Stomach (tissue), 9 donors: ENCODE measurements around the gene NSRP1. TPM values are rescaled to one million over a fixed set of nuclear protein-coding genes. Genes with fewer than 3 reads are reported as not detected.

Experiments used
- DNase-seq, 2 donors: peaks; one replicate each; pipeline versions ENCODE4 v3.0.0 to v3.0.0-alpha.2; 2013 to 2019
- H3K27ac ChIP-seq, 5 donors: fragments of 200-600 bp in 4 of 5; sonication (generic) in 4 of 5; one replicate each; pipeline ENCODE4 v1.5.1; 2013 to 2019; ENCODE audit warnings: mild to moderate bottlenecking in 1 of 5, moderate library complexity in 1 of 5
- H3K27me3 ChIP-seq, 3 donors: fragments of 200-600 bp; sonication (generic); one replicate each; pipeline ENCODE4 v1.5.1; 2017 to 2019; ENCODE audit warnings: mixed run types in 1 of 3
- H3K36me3 ChIP-seq, 4 donors: fragments of 200-600 bp; sonication (generic); 1 replicate in 3 of 4; 2 replicates in 1 of 4; pipeline ENCODE4 v1.5.1; 2016 to 2019
- H3K4me1 ChIP-seq, 4 donors: fragments of 200-600 bp; sonication (generic); one replicate each; pipeline ENCODE4 v1.5.1; 2016 to 2019
- H3K4me3 ChIP-seq, 4 donors: fragments of 200-600 bp; sonication (generic) in 3 of 4; one replicate each; pipeline ENCODE4 v1.5.1; 2016 to 2019; ENCODE audit warnings: mild to moderate bottlenecking in 1 of 4
- H3K9me3 ChIP-seq, 4 donors: fragments of 200-600 bp; sonication (generic); one replicate each; pipeline ENCODE4 v1.5.1; 2016 to 2019
- CTCF ChIP-seq, 7 experiments: fragments of 450-650 bp in 4 of 7; fragments of 200-600 bp in 3 of 7; sonication (generic) in 3 of 7; IDR thresholded peaks; one replicate each; pipeline ENCODE4 v1.5.1; 2016 to 2019; ENCODE audit warnings: antibody characterized with exemption in 7 of 7, control low read depth in 2 of 7, mild to moderate bottlenecking in 1 of 7
- EP300 ChIP-seq: sonication (generic); formaldehyde crosslinking; IDR thresholded peaks from one replicate; pipeline ENCODE4 v1.6.1; 2017; ENCODE audit warnings: antibody characterized with exemption
- POLR2A ChIP-seq, 4 donors: fragments of 450-650 bp; IDR thresholded peaks; one replicate each; pipeline ENCODE4 v1.6.1; 2016; ENCODE audit warnings: antibody characterized with exemption in 4 of 4, control low read depth in 2 of 4, mild to moderate bottlenecking in 1 of 4, moderate library complexity in 1 of 4
- POLR2AphosphoS5 ChIP-seq, 3 donors: sonication (generic); formaldehyde crosslinking; IDR thresholded peaks; one replicate each; pipeline ENCODE4 v1.6.1; 2016; ENCODE audit warnings: antibody characterized with exemption in 3 of 3
- whole genome bisulfite sequencing, 5 donors: extraction: QIAGEN DNeasy Blood & Tissue Kit in 3 of 5; methylation state at CpG; one replicate each; pipeline versions ENCODE4 v1.1.5 to v1.1.7; 2013 to 2018; 5-methylcytosine and 5-hydroxymethylcytosine counted together
- intact Hi-C: fragments of 100-400 bp; cut with DNase I; formaldehyde crosslinking; loops from one replicate; pipeline ENCODE4 v1.15.1; 2023; ENCODE audit warnings: low total_unique reads
- polyA plus RNA-seq, 3 donors: library from polyadenylated mRNA; stranded (reverse); fragments of 200-250 nt; gene quantifications; one replicate each; pipeline ENCODE4 v1.2.3, GENCODE V29; 2013
- total RNA-seq, 5 donors: library from RNA; depleted of rRNA; stranded (reverse); fragments of >200 nt; gene quantifications; one replicate each; pipeline versions ENCODE4 v1.1.0 to v1.2.3, GENCODE V29; 2014 to 2016
- donor health status: healthy with polysubstance abuse.
- donor health status: Bipolar disorder and iron deficiency.
- donor health status: healthy.

NSRP1 gene
- total and polyA plus RNA-seq, 8 donors: 5.4 to 110 (median 26.9) TPM

- peaks cover 0 to 7% (median 0%) of the 10 kb centered on the region in 4 donors for H3K4me1 ChIP-seq
- no peaks in the 10 kb centered on the region for H3K9me3 ChIP-seq
- H3K27me3 ChIP-seq: no peaks in the 10 kb centered on the region
- H3K27ac ChIP-seq: no peak overlapping the region
- WGBS, 5 donors: 87 to 94% (median 91%) methylated on average over 5 of the region's 5 CpGs
- no peak for DNase-seq
- H3K36me3 ChIP-seq: peaks cover 25 to 94% (median 76%) of the 10 kb centered on the region in 4 donors
- intact Hi-C loops: no loop called here
- no peak overlapping the region for H3K4me3 ChIP-seq
- no peak for TF ChIP-seq CTCF (IDR thresholded peaks at IDR 0.05)
- no peak for TF ChIP-seq POLR2A (IDR thresholded peaks at IDR 0.05)
- TF ChIP-seq EP300: no peak
- TF ChIP-seq POLR2AphosphoS5 (IDR thresholded peaks at IDR 0.05): no peak
Measured at GRCh38 chr17:30176855-30177254, 60.2 kb downstream of the NSRP1 start.

DNA sequence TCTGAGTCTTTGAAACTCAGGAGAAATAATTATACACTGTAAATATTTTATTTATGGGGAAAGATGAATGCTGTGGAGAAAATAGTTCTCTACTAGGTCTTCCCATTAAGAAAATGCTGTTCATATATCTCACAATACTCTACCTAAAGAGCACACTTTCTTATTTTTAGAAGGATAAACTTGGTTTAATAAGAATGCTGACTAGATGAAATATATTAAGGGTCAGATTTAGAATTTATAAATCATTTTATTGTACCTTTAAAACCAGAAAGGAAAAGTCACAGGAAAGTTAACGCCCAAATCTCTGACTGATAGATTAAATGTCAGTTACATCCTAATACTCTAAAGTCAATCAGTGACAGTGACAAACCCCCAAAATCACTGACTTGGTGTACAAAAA lies 70.1 kb downstream of the NSRP1 start:
- WGBS, 5 donors: 93 to 100% (median 97%) methylated on average over 1 of the region's 1 CpG
- Histone ChIP-seq H3K9me3 (no peaks in the 10 kb centered on the region), H3K27ac (no peak overlapping the region), H3K4me1 (no peaks in the 10 kb centered on the region), H3K36me3 (peaks cover 25 to 68% (median 55%) of the 10 kb centered on the region in 4 donors), H3K4me3 (no peak overlapping the region), H3K27me3 (no peaks in the 10 kb centered on the region)
- intact Hi-C loops: no loop called here
- TF ChIP-seq CTCF (IDR thresholded peaks at IDR 0.05) (no peak), POLR2A (IDR thresholded peaks at IDR 0.05) (no peak), EP300 (no peak), POLR2AphosphoS5 (IDR thresholded peaks at IDR 0.05) (no peak)
- no peak for DNase-seq

DNA sequence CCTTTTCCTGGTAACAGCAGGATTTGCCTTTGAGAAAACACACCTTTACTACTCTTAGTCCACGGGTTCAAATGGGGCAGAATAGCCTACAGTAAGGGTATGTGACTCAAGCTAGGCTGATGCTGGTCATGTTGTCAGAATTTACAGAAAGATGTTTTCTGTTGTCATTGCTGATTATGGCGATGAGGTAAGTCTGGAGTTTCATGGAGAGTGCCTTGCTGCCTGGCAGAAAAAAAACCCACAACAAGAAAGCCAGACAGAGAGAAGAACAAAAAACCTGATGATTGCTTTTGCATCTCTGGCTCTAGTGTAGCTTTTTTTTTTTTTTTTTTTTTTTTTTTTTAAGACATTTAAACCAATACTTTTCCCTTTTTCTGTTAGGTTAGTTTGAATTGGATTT lies 71.0 kb downstream of the NSRP1 start:
- H3K4me1 ChIP-seq: no peaks in the 10 kb centered on the region
- H3K36me3 ChIP-seq: peaks cover 17 to 60% (median 47%) of the 10 kb centered on the region in 4 donors
- H3K27ac ChIP-seq: no peak overlapping the region
- H3K9me3 ChIP-seq: no peaks in the 10 kb centered on the region
- no peak for DNase-seq
- no peak for TF ChIP-seq CTCF (IDR thresholded peaks at IDR 0.05)
- peak in 1 of 3 donors; percentile 4 for TF ChIP-seq POLR2AphosphoS5 (IDR thresholded peaks at IDR 0.05)
- WGBS, 5 donors: 88 to 98% (median 94%) methylated on average over 2 of the region's 2 CpGs
- H3K4me3 ChIP-seq: no peak overlapping the region
- intact Hi-C loops: no loop called here
- no peaks in the 10 kb centered on the region for H3K27me3 ChIP-seq

GRCh38 chr17:30188211-30188939 lies 71.8 kb downstream of the NSRP1 start:
- H3K36me3 ChIP-seq: peaks cover 15 to 52% (median 39%) of the 10 kb centered on the region in 4 donors

More at GRCh38 chr17:30188211-30188939, 71.8 kb downstream of the NSRP1 start:
- no peak for DNase-seq
- H3K9me3 ChIP-seq: no peaks in the 10 kb centered on the region
- H3K27me3 ChIP-seq: no peaks in the 10 kb centered on the region
- TF ChIP-seq CTCF (IDR thresholded peaks at IDR 0.05) (no peak), POLR2AphosphoS5 (IDR thresholded peaks at IDR 0.05) (no peak), POLR2A (IDR thresholded peaks at IDR 0.05) (no peak), EP300 (no peak)
- H3K4me1 ChIP-seq: no peaks in the 10 kb centered on the region
- no peak overlapping the region for H3K4me3 ChIP-seq
- H3K27ac ChIP-seq: no peak overlapping the region
- intact Hi-C loops: no loop called here
- WGBS, 5 donors: 90 to 97% (median 96%) methylated on average over 5 of the region's 5 CpGs
